ENCODE measurements around the gene SPHKAP.

GRCh38 chr2:228105526-228106250, 75.8 kb downstream of the SPHKAP start:
- TF ChIP-seq CTCF (IDR thresholded peaks at IDR 0.05; ENCODE audit: borderline replicate concordance, extremely low read depth, low read length, poor library complexity, severe bottlenecking) (no peak), EZH2 (IDR thresholded peaks at IDR 0.05; ENCODE audit: borderline replicate concordance, low read depth, low read length, severe bottlenecking) (no peak)
